Esophagus muscularis mucosa (tissue), 3 donors: Measurements from ENCODE around the gene DDX59.

Source experiments
- CTCF ChIP-seq, 3 experiments: fragments of 200-600 bp in 2 of 3; fragments of 450-650 bp in 1 of 3; sonication (generic) in 2 of 3; IDR thresholded peaks; one replicate each; pipeline ENCODE4 v1.5.1; 2017 to 2019; ENCODE audit warnings: antibody characterized with exemption in 3 of 3, mild to moderate bottlenecking in 2 of 3, moderate library complexity in 1 of 3
- POLR2A ChIP-seq: fragments of 450-650 bp; IDR thresholded peaks from one replicate; pipeline ENCODE4 v1.6.1; 2017; ENCODE audit warnings: antibody characterized with exemption, moderate library complexity, mild to moderate bottlenecking, low read depth
- POLR2AphosphoS5 ChIP-seq, 2 donors: sonication (generic); formaldehyde crosslinking; IDR thresholded peaks; one replicate each; pipeline ENCODE4 v1.6.1; 2017; ENCODE audit warnings: antibody characterized with exemption in 2 of 2

- TF ChIP-seq POLR2A = no peak
- TF ChIP-seq POLR2AphosphoS5 (IDR thresholded peaks at IDR 0.05) = peak in 1 of 2 donors; percentile 1
- no peak for TF ChIP-seq CTCF (IDR thresholded peaks at IDR 0.05)
Measured at GRCh38 chr1:200670242-200671118, 773 bp upstream of the DDX59 start.
